Skin of body (tissue), 2 donors: ENCODE measurements around the gene UCHL5. TPM values are rescaled to one million over a fixed set of nuclear protein-coding genes. Genes with fewer than 3 reads are reported as not detected.
A peak's percentile ranks its signal among the peaks of the same experiment; 100 is the strongest.

Experiments
- DNase-seq: peaks from one replicate; lab custom pipeline; 2025; lab: John Stamatoyannopoulos, UW
- total RNA-seq: library from RNA; depleted of rRNA; stranded (reverse); fragments of >200 nt; gene quantifications from one replicate; pipeline ENCODE4 v1.2.3, GENCODE V29; 2014

The UCHL5 gene, protein sequence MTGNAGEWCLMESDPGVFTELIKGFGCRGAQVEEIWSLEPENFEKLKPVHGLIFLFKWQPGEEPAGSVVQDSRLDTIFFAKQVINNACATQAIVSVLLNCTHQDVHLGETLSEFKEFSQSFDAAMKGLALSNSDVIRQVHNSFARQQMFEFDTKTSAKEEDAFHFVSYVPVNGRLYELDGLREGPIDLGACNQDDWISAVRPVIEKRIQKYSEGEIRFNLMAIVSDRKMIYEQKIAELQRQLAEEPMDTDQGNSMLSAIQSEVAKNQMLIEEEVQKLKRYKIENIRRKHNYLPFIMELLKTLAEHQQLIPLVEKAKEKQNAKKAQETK
- 38.2 TPM for total RNA-seq

DNA sequence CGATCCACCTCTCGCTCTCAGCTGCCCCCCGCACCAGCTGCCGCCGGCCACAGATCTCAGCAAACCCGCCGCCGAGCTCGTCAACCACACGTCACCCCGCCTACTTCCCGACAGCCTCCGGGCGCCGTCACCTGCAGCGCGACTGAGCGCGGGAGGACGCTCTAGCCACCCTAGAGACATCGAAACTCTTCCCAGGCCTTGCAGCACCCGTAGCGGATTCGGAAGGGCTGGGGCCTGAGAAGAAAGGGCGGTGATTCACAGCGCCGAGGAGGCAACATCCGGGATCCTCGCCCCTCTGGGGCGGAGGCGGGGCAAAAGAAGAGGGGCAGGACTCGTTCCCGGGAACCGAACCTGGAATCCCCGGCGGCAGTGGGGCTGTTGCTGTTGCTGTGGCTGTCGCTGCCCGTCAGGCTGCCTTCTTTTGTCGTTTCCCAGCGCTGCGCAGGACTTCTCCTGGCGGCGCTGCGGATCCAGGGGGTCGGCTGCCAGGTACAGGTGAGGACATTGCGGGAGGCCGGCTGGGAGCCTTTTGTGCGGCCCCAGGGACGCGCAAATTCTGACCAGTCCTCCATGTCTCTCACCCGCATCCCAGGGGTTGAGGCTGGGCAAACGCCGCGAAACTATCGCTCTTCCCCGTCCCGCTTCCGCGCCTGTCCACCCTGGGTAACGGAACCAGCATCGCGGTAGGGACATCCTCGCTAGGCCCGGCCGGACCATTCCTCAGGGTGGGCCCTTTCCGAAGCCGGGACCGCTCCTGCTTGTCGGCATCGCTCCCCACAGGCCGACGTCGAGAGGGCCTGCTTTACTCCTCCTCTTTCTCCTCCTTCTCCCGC is at the start of gene UCHL5, which contains the start of gene RO60:
TSS of gene UCHL5 (minus strand) at position 79 of the 833 bp plus-strand sequence. CDS start 100 bp downstream, outside the sequence.
TSS of gene RO60 (plus strand) at position 331 of the 833 bp plus-strand sequence. CDS start 9,443 bp downstream, outside the sequence.
- peak; percentile 97 for DNase-seq

DNA sequence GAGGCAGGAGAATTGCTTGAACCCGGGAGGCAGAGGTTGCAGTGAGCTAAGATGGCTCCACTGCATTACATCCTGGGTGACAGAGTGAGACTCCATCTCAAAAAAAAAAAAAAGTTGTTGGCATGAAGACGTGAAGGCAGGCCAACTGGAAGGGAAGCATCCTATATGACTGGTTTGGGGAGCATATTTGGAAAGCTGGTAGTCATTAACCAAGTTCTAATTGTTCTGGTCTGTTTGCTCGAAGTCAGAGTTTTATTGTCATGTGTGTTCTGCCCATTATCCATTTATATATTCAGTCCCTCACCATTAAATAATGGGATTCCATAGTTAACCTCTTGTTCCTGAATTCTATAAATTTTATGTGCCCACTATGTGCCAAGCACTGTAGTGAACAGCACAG is 49.3 kb upstream of the UCHL5 start:
- DNase-seq: no peak

DNA sequence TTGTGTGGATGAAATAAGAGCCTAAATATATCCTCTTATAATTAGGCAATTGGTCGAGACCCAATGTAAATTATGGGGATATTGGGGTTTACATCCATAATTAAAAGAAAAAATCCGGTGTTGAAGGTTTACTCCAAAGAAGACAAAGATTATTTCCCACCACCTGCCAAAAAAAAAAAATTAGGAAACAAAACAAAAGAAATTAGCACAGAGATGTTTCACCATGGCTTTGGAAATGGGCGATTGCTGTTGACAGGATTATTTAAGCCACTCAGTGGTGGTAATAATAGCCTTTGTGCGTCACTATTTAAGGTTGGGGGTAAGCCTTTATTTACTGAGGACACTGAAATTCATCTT is 46.6 kb upstream of the UCHL5 start:
- no peak for DNase-seq

DNA sequence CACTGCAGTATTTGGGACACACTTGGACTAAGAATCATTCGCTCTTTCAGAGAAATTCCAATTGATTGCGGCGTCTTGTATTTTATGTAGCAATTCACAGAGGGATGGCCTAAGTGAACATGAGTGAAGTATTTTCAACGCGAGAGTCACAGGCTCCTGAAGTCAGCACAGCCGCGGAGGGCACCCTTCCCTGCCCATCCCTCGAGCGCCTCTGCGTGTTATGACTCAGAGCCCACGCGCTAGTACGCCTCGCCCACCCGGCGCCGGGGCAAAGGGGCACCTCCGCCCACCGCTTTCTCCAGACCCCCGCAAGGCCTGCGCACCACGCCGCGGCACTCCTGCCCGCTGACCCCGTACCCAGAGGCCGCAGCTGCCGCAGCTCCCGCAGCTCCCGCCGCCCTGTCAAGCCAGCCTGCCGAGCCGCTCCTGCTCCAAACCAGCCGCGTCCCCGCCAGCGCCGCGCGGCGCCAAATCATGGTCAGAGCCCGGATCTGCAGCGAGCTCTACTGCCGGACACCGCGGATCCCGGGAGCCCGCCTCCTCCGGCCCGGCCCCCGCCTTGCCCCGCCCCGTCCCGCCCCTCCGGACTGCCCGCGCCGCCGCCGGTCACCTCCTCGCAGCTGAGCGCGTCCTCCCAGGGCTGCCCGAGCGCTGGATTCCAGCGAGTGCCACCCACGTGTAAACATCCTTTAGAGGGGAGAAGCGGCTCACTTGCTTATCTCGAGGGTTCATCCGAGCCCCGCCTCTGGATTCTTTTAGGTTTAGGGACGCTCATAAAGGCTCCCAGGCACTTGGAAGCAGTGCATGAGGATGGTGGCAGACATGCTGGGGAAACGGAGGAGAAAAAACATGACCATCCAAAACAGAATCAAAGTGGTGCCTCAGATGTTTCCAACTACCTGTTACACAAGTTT is 46.0 kb upstream of the UCHL5 start, which contains the start of gene GLRX2:
TSS of gene GLRX2 (minus strand) at position 508 of the 914 bp plus-strand sequence. CDS start at position 476, 32 bp downstream.
- peak; percentile 59 for DNase-seq

DNA sequence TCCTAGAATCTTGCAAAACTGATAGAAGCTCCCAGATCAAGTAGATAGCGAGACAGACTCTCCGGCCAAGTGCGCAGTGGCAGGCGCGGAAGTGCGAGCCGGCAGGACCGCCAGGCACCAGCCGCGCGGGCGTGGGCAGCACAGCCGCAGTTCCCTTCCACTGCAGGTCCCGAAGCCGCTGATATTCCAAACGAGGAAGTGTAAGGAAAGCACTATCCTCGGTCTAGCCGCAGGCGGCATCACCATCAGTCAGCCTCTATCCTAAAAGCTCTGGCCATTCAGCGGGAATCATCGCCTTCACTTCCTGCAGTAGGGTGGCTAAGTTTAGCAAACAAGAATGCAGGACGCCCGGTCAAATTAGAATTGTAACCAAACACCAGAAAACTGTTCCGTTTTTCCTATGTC is 45.3 kb upstream of the UCHL5 start:
- DNase-seq: peak; percentile 59

DNA sequence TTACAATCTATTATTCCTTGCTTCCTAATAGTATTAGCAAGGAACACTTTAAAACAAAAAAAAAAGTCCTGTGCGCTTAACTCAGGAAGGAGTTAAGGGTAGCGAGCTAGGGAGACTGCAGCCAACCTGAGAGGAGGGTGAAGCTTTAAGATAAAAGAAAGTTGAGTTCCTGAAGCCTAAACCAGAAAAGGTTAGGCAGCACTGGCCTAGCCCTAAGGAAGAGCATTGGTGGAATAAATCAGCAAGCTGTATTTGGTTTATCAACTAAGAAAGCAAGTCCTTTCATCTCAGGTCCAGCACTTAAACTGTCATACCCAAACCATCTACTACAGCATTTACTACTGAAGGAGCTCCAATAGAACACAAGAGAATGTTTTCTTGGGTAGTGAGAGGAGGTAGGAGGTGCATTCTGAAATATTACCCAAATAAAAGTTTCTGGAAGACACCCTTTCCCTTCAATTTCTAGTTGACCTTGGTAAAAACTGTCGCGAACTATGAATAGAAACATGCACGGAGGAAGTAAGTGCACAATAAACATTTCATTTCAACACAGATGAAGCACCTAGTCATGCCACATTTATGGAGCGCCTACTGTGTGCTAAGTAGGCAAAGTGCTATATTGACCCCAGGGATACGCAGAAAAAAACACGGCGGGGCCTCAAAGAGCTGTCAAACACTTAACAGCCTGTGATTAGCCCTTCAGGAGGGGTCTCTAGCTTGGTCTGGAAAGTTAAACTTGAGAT is 44.8 kb upstream of the UCHL5 start:
- DNase-seq: no peak

DNA sequence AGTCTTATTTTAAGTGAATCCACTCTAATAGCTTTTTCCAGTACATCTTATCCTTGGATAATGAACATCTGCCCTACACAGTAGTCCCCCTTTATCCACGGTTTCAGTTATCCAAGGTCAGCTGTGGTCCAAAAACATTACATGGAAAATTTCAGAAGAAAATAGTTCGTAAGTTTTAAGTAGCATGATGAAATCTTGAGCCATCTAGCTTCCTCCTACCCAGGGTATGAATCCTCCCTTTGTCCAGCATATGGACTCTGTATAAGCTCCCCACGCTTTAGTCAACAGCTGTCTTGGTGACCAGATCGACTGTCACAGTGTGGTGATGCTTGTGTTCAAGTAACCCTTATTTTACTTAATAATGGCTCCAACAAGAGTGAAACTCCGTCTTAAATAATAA is 43.5 kb upstream of the UCHL5 start:
- no peak for DNase-seq

DNA sequence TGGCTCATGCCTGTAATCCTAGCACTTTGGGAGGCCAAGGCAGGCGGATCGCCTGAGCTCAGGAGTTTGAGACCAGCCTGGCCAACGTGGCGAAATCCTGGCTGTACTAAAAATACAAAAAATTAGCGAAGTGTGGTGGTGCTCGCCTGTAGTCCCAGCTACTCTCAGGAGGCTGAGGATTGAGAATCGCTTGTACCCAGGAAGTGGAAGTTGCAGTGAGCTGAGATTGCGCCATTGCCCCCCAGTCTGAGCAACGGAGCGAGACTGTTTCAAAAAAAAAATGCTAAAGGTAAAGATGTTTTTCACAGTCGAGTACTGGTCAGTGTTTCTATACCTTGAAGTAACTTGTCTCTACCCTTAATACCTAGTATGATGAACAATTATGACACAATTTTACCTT is 35.0 kb upstream of the UCHL5 start:
- no peak for DNase-seq

DNA sequence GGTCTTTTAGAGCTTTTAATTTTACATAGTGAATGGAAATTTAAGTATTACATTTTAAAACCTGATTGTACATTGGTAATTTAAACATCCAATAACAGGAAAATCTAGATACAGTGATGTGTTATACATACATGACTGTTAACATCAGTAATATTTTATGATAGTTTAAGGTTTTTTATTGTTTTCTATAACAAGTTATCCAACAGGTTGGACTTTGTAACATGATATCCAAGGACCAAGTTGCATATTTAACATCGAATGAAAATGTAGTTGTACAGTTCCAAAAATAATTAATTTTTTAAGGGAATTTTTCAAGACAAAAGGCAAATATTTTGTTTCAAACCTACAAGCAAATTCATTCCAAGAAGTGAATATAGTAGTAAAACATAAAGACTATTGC is 31.7 kb upstream of the UCHL5 start:
- DNase-seq: no peak

DNA sequence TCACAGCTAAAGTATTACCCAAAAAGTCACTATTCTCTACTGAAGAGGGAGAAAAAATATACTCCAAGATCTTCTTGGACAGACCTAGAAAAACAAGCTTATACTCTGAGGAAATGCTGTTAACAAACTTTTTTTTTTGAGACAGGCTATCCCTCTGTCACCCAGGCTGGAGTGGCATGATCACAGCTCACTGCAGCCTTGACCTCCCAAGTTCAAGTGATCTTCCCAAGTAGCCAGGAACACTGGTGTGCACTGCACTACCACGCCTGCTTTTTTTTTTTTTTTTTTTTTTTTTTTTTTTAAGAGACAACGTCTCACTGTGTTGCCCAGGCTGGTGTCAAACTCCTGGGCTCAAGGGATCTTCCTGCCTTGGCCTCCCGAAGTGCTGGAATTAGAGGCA is 28.7 kb upstream of the UCHL5 start:
- no peak for DNase-seq

DNA sequence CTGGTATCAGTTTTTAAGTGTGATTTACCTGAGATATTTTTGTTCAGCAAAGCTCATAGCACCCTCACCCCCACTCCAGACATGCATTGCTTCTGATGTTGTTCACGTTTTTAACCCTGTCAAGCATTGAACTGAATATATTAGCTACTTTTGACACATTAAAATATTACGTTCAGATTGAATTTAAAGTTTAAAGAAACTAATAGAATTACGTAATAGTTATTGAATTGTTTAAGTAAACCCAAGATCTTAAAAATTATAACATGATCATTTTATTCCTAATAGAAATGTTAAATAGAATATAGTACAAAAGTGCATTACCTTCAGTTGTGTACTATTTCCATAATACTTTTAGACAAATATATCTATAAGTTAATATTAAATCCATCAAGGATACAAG is 27.2 kb upstream of the UCHL5 start:
- DNase-seq: no peak

DNA sequence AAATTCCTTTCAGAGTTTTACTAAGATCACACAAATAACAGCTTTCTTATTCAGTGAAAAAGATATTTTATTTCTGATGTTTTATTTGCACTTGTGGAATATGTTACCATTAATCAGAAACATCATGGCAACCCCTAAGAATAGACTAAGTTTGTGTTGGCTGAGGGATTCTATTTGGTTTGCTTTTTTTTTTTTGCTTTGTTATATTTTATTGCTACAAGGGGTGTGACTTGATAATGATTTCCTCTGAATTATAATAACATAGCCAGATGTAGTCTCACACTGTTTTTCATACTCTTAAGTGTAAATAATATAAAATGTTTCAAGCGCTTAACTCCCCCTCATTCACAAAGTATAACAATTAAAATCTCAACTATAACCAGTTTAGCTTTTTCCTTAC is 26.1 kb upstream of the UCHL5 start:
- DNase-seq: no peak

DNA sequence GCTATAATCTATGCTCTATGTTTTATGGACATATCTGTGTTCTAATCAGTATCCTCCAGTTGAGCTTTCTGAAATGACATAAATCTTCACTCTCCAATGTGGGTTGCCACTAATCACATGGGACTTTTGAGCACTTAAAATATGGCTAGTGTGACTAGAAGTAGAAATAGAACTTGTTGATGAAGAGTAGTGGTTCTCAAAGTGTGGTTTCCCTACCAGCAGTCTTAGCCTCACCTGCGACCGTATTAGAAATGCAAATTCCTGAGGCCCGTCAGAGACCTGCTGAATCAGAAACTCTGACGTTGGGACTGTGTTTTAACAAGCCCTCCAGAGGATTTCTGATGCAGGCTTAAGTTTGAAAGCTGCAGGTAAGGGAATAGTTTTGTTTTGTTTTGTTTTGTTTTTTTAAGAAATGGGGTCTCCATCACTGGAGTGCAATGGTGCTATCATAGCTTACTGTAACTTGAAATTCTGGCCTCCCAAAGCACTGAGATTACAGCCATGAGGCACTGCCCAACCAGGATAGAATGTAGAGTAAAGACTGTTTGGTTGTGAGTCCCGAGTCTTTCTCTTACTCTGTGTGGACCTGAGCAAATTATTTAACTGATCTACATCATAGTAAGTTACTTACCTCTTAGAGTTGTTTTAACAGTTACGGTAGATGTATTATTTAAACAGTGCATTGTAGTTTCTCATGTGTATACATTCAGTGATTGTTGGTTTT is 24.4 kb upstream of the UCHL5 start:
- DNase-seq: no peak

DNA sequence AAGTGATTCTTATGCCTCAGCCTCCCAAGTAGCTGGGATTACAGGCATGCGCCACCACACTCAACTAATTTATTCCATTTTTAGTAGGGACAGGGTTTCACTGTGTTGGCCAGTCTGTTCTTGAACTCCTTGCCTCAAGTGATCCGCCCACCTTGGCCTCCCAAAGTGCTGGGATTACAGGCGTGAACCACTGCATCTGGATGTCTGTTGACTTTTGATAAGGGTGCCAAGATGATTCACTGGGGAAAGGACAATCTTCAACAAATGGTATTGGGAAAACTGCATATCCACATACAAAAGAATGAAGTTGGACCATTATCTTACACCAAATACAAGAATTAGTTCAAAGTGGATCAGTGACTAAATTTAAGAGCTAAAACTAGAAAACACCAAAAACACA is 20.0 kb upstream of the UCHL5 start:
- no peak for DNase-seq

DNA sequence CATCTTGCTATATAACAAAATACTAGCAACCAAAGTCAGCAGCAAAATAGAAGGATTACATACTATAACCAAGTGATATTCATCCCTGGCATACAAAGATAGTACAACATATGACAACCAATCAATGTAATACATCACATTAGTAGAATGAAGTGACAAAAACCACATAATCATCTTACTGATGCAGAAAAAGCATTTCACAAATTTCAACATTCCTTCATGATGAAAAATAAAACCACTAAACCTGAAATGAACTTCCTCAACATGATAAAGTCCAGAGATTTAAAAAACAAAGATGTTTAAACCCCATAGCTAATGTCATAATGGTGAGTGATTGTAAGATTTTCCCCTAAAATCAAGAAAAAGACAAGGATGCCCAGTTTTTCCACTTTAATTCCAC is 18.8 kb upstream of the UCHL5 start:
- no peak for DNase-seq

DNA sequence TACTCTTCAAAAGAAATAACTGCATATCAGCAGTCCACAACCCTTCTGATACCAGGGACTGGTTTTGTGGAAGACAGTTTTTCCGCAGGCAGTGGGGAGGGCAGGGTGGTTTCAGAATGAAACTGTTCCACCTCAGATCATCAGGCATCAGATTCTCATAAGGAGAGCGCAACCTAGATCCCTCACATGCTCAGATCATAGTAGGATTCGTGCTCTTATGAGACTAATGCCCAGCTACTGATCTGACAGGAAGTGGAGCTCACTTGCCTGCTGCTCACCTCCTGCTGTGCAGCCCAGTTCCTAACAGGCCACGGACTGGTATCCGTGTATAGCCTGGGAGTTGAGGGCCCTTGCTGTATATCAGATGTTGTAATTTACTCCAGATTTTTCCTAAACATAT is 11.8 kb upstream of the UCHL5 start:
- no peak for DNase-seq

DNA sequence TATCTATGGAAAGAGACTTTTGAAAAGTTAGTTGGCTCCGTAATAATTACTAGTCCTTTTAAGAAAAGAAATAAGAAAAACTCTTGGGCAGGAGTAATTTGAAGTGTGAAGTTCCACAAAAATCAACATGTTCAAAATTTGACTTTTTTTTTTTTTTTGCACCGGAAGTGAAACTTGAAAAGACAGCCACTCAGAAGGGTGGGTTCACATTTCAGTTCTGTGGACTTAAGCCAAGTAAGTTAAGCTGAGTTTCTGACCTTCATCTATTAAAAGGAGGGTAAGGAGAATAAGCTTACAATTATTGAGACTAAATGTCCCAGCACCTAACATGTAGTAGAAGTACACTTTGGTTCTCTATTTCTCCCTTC is 11.2 kb upstream of the UCHL5 start:
- no peak for DNase-seq

DNA sequence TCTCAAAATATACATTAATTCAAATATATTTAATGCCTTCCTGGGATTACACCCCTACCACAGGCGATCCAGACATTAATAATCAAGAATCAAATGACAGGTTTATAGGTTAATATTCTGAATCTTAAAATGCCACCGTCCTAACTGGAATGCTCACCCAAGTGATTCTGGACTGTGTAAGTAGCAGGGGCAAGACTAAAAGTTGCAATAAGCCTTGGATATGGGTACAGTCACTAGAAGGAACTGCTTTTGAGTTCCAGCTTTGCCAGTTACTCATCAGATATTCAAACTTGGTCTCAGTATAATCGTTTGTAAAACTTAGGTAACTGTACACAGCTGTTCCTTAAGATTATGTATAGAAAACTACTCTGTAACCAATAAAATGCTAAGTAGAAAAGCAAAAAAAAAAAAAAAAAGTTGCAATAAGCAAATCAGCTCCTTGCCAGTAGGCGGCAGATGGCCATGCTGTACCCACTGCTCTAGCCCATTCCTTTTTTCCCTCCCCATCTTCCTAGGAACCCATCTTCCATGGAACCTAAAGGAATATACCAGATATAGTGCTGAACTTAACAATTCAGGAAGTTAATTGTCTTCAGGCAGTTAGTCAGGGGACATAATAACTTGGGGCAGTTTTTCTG is 10.7 kb upstream of the UCHL5 start:
- no peak for DNase-seq

DNA sequence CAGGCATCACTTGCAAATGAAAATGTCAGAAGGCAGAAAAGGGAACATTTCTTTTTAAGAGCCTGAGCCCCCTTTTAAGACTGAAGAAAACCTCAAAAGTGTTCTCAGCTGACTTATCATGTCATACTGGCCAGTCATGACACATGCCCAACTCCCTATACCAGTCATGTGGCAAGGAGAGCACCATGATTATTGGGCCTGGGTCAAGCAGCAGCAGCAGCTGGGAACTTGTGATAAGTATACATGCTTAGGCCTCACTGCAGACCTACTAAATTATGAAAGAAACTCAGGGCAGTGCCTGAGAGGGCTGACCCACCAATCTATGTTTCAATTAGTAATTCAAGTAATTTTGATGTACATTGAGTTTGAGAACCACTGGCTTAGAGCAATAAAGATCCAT is 8.9 kb upstream of the UCHL5 start:
- DNase-seq: no peak

DNA sequence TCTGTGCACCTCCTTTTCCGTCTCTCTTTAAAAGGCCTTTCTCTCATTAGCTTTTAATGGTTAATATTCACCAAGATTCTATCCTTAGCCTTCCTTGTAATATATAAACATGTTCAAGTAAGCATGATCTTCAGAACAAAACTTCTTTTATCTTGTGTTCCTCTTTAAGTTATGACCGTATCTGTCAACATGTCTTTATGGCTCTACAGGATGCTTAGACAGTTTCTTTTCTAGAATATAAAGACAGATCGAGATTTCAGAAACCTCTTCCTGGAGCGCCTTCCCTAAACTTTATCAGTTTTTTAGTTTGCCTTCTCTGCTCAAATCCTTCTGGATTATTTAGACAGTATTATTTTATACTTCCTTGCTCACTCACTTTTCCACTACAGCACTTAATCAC is 7.4 kb upstream of the UCHL5 start:
- no peak for DNase-seq
